HEK293 (cell line): ENCODE results near the gene PRUNE2.

Source experiments
- CTCF ChIA-PET: fragments of 350-600 bp; formaldehyde crosslinking; extraction: SDS; loops from one replicate; lab custom pipeline; 2021; ENCODE audit warnings: antibody characterized with exemption; lab: Yijun Ruan, JAX
- POLR2A ChIA-PET: fragments of 300-600 bp; formaldehyde crosslinking; extraction: SDS; loops from one replicate; lab custom pipeline; 2020; ENCODE audit warnings: antibody characterized with exemption, inconsistent platforms; lab: Yijun Ruan, JAX
- H3K27ac ChIP-seq: fragments of 200-500 bp; sonication (Bioruptor generic); 2 replicates; pipeline ENCODE4 v1.5.1; 2014; ENCODE audit warnings: low read depth, low read length, control low read depth, inconsistent platforms; ENCODE audit errors: extremely low read depth
- H3K36me3 ChIP-seq, 2 experiments: fragments of 200-500 bp in 1 of 2; sonication (Bioruptor generic) in 1 of 2; 1 replicate in 1 of 2; 2 replicates in 1 of 2; pipeline ENCODE4 v1.5.1; 2014 to 2017; ENCODE audit warnings: inconsistent platforms in 2 of 2, low read length in 2 of 2; ENCODE audit not compliant: control insufficient read depth in 2 of 2, insufficient read depth in 1 of 2
- H3K4me1 ChIP-seq: fragments of 200-500 bp; sonication (Bioruptor generic); 2 replicates; pipeline ENCODE4 v1.5.1; 2014; ENCODE audit warnings: mild to moderate bottlenecking, low read length, inconsistent platforms; ENCODE audit not compliant: control insufficient read depth, insufficient read depth
- H3K4me3 ChIP-seq: 2 replicates; pipeline ENCODE4 v1.5.1; 2011; ENCODE audit warnings: low read depth, mild to moderate bottlenecking, control low read depth, low read length, moderate library complexity
- H3K9me3 ChIP-seq: fragments of 200-500 bp; sonication (Bioruptor generic); 2 replicates; pipeline ENCODE4 v1.5.1; 2014; ENCODE audit warnings: low read depth, low read length, inconsistent platforms; ENCODE audit not compliant: control insufficient read depth, insufficient read depth
- AEBP2 ChIP-seq: fragments of 450-650 bp; formaldehyde crosslinking; IDR thresholded peaks from 2 replicates; pipeline ENCODE4 v1.5.1; 2016; ENCODE audit warnings: missing biosample characterization, missing genetic modification characterization, borderline replicate concordance
- HIC1 ChIP-seq: fragments of 450-650 bp; formaldehyde crosslinking; IDR thresholded peaks from 2 replicates; pipeline ENCODE4 v1.5.1; 2016; ENCODE audit warnings: missing biosample characterization, missing genetic modification characterization
- MEIS1 ChIP-seq: sonication (generic); formaldehyde crosslinking; IDR thresholded peaks from 2 replicates; pipeline ENCODE4 v1.8.1; 2022; ENCODE audit warnings: missing genetic modification reagents, mild to moderate bottlenecking, borderline replicate concordance
- PRDM1 ChIP-seq: fragments of 450-650 bp; formaldehyde crosslinking; IDR thresholded peaks from 2 replicates; pipeline ENCODE4; 2016; ENCODE audit warnings: missing biosample characterization, missing genetic modification characterization
- RBAK ChIP-seq: fragments of 450-650 bp; formaldehyde crosslinking; IDR thresholded peaks from 2 replicates; pipeline ENCODE4 v1.5.1; 2016; ENCODE audit warnings: missing biosample characterization, missing genetic modification characterization
- TSHZ1 ChIP-seq: fragments of 450-650 bp; formaldehyde crosslinking; IDR thresholded peaks from 2 replicates; pipeline ENCODE4 v1.5.1; 2016; ENCODE audit warnings: missing biosample characterization, missing genetic modification characterization, borderline replicate concordance
- ZBTB17 ChIP-seq: fragments of 450-650 bp; formaldehyde crosslinking; IDR thresholded peaks from 2 replicates; pipeline ENCODE4 v1.5.1; 2016; ENCODE audit warnings: missing biosample characterization, missing genetic modification characterization
- ZBTB48 ChIP-seq: fragments of 450-650 bp; formaldehyde crosslinking; IDR thresholded peaks from 2 replicates; pipeline ENCODE4 v1.5.1; 2016; ENCODE audit warnings: missing biosample characterization, missing genetic modification characterization
- ZNF114 ChIP-seq: fragments of 450-650 bp; formaldehyde crosslinking; IDR thresholded peaks from 2 replicates; pipeline ENCODE4 v1.5.0; 2017; ENCODE audit warnings: missing biosample characterization, missing genetic modification characterization
- ZNF2 ChIP-seq: fragments of 450-650 bp; formaldehyde crosslinking; IDR thresholded peaks from 2 replicates; pipeline ENCODE4 v1.5.1; 2016; ENCODE audit warnings: missing biosample characterization, missing genetic modification characterization
- ZNF211 ChIP-seq: fragments of 450-650 bp; formaldehyde crosslinking; IDR thresholded peaks from 2 replicates; pipeline ENCODE4 v1.5.1; 2016; ENCODE audit warnings: low read depth, missing biosample characterization, missing genetic modification characterization
- ZNF311 ChIP-seq: fragments of 450-650 bp; formaldehyde crosslinking; IDR thresholded peaks from 2 replicates; pipeline ENCODE4 v1.5.1; 2017; ENCODE audit warnings: missing biosample characterization, missing genetic modification characterization, borderline replicate concordance
- ZNF394 ChIP-seq: fragments of 450-650 bp; formaldehyde crosslinking; IDR thresholded peaks from 2 replicates; pipeline ENCODE4 v1.5.1; 2016; ENCODE audit warnings: missing biosample characterization, missing genetic modification characterization, mild to moderate bottlenecking, moderate library complexity, borderline replicate concordance
- ZNF416 ChIP-seq: fragments of 450-650 bp; formaldehyde crosslinking; IDR thresholded peaks from 2 replicates; pipeline ENCODE4 v1.5.1; 2016; ENCODE audit warnings: missing biosample characterization, missing genetic modification characterization
- ZNF514 ChIP-seq: fragments of 450-650 bp; formaldehyde crosslinking; IDR thresholded peaks from 2 replicates; pipeline ENCODE4 v1.5.1; 2016; ENCODE audit warnings: missing biosample characterization, missing genetic modification characterization
- ZNF544 ChIP-seq: fragments of 450-650 bp; formaldehyde crosslinking; IDR thresholded peaks from 2 replicates; pipeline ENCODE4 v1.5.0; 2017; ENCODE audit warnings: missing biosample characterization, missing genetic modification characterization
- ZNF558 ChIP-seq: fragments of 450-650 bp; formaldehyde crosslinking; IDR thresholded peaks from 2 replicates; pipeline ENCODE4 v1.5.1; 2016; ENCODE audit warnings: missing biosample characterization, missing genetic modification characterization
- ZNF560 ChIP-seq: fragments of 450-650 bp; formaldehyde crosslinking; IDR thresholded peaks from 2 replicates; pipeline ENCODE4 v1.5.1; 2017; ENCODE audit warnings: missing biosample characterization, missing genetic modification characterization, borderline replicate concordance
- ZNF610 ChIP-seq: fragments of 450-650 bp; formaldehyde crosslinking; IDR thresholded peaks from 2 replicates; pipeline ENCODE4 v1.5.1; 2016; ENCODE audit warnings: missing biosample characterization, missing genetic modification characterization, borderline replicate concordance
- ZNF621 ChIP-seq: fragments of 450-650 bp; formaldehyde crosslinking; IDR thresholded peaks from 2 replicates; pipeline ENCODE4 v1.5.1; 2017; ENCODE audit warnings: missing biosample characterization, missing genetic modification characterization
- ZXDB ChIP-seq: fragments of 450-650 bp; formaldehyde crosslinking; IDR thresholded peaks from 2 replicates; pipeline ENCODE4 v1.5.1; 2016; ENCODE audit warnings: missing biosample characterization, missing genetic modification characterization

Gene PRUNE2

GRCh38 chr9:76793784-76794431, 112.0 kb downstream of the PRUNE2 start:
- CTCF ChIA-PET, result interaction anchor here (0.6 kb wide), 1 partner anchor 1716 kb away, joined by 4 read pairs; no protein-coding TSS in a partner anchor
- no peak overlapping the region for H3K4me3 ChIP-seq
- POLR2A ChIA-PET, result no interaction called here
- no peak for TF ChIP-seq ZNF2 (tag by site-specific recombination)
- TF ChIP-seq ZNF558, result no peak
- TF ChIP-seq HIC1 (tag by site-specific recombination), result no peak
- TF ChIP-seq TSHZ1, result no peak
- TF ChIP-seq ZNF544 (tag by site-specific recombination), result no peak
- no peak for TF ChIP-seq ZNF621
- TF ChIP-seq, all 188 proteins: peak for 0
- H3K36me3 ChIP-seq, result no peaks in the 10 kb centered on the region
- no peak overlapping the region for H3K27ac ChIP-seq
- H3K4me1 ChIP-seq, result no peaks in the 10 kb centered on the region
- no peaks in the 10 kb centered on the region for H3K9me3 ChIP-seq

GRCh38 chr9:76789840-76790239, 116.1 kb downstream of the PRUNE2 start:
- Histone ChIP-seq H3K9me3 (no peaks in the 10 kb centered on the region), H3K27ac (no peak overlapping the region), H3K4me3 (no peak overlapping the region), H3K4me1 (no peaks in the 10 kb centered on the region), H3K36me3 (no peaks in the 10 kb centered on the region)
- ChIA-PET CTCF (no interaction called here), POLR2A (no interaction called here)
- TF ChIP-seq ZNF211 (tag by site-specific recombination) (no peak), RBAK (tag by site-specific recombination) (no peak), ZNF311 (tag by site-specific recombination) (no peak), ZNF416 (tag by site-specific recombination) (no peak)

- no peaks in the 10 kb centered on the region for H3K4me1 ChIP-seq
- no peak overlapping the region for H3K27ac ChIP-seq
- POLR2A ChIA-PET, result no interaction called here
- CTCF ChIA-PET, result interaction anchor here (0.7 kb wide), 1 partner anchor 921 kb away, joined by 4 read pairs; no protein-coding TSS in a partner anchor
- H3K36me3 ChIP-seq, result no peaks in the 10 kb centered on the region
- no peaks in the 10 kb centered on the region for H3K9me3 ChIP-seq
- no peak overlapping the region for H3K4me3 ChIP-seq
- no peak for TF ChIP-seq AEBP2 (tag by site-specific recombination)
- TF ChIP-seq ZNF514 (tag by site-specific recombination), result no peak
- no peak for TF ChIP-seq ZNF394 (tag by site-specific recombination)
- TF ChIP-seq ZXDB (tag by site-specific recombination), result no peak
- TF ChIP-seq PRDM1 (tag by site-specific recombination), result no peak
- no peak for TF ChIP-seq ZBTB48 (tag by site-specific recombination)
- no peak for TF ChIP-seq ZNF621
- TF ChIP-seq ZBTB17, result no peak
- no peak for TF ChIP-seq TSHZ1
- no peak for TF ChIP-seq MEIS1 (CRISPR knock-in tag)
- TF ChIP-seq ZNF560, result no peak
- TF ChIP-seq ZNF114 (tag by site-specific recombination), result no peak
- TF ChIP-seq ZNF610 (tag by site-specific recombination), result no peak
Measured at GRCh38 chr9:76787677-76788076, 118.2 kb downstream of the PRUNE2 start.
